IPS-NIHi11 (cell line): ENCODE measurements around the gene TGFBR1.
"Not testable (repeated sequence)": the region's sequence is repeated elsewhere in the genome, so short reads cannot be mapped to it uniquely, and the experiment has no call there.

Experiments
- DNase-seq: peaks from one replicate; pipeline ENCODE4 v3.0.0; 2012; ENCODE audit warnings: mixed read lengths, low spot score

TGFBR1 gene

GRCh38 chr9:99076030-99076429 lies 28.9 kb upstream of the TGFBR1 start:
- no peak for DNase-seq

- DNase-seq, result no peak
Measured at GRCh38 chr9:99076483-99077171, 28.3 kb upstream of the TGFBR1 start.

DNA sequence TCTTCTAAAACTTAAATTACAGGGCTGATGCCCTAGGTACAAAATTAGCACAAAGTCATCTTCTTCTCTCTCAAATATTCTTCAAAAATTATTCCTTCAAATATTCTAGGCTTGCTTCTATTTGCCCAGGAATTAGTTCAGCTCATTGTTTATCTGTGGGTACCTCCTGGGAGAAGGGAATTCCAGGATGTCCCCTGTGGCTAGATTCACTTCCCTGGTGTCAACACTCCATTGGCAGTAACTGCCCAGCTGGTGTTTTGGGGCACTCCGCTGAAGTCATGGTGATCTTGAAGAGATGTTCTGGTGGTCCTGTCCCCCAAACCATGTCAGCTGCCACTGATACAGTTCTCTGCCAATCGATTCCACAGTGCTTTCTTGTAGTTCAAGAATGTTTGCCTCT lies 26.2 kb upstream of the TGFBR1 start:
- DNase-seq, result no peak

DNA sequence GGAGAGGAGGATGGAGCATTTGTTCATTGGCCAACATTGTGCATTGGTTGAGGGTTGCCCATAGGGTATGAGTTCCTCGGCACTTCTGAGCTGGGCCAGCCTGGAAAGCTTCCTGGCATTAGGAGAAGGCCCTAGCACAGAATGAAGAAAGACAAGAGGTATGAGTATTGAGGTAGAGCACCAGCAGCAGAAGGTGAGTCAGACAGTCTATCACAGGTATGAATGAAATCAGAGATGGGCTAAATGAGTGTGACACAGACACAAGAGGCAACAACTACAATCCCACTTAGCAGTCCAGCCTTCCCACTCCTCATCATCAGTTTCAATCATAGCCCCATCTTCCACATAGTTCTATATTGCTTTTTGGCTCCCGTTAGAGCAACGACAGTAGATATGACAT lies 25.4 kb upstream of the TGFBR1 start:
- DNase-seq, result no peak

DNA sequence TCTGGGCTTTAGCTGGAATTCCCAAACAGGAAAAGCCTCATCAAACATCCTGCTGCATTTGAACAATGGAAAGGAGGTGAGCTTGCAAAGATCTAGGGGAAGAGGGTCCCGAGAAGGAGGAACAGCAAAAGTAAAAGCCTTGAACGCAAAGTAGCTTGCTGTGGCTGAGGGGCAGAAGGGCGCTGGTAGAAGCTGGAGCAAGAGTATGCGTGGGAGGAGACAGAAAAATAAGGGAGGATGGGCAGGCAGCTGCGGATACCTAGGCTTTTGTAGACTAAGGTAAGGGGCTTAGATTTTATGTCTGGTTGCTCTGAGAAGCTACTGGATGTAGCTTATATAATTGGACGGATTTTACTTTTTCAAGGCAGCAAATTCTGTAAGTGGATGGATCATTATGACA lies 21.9 kb upstream of the TGFBR1 start:
- no peak for DNase-seq

- no peak for DNase-seq
Measured at GRCh38 chr9:99085949-99086948, 18.7 kb upstream of the TGFBR1 start.

- no peak for DNase-seq
Measured at GRCh38 chr9:99087462-99087861, 17.5 kb upstream of the TGFBR1 start.

GRCh38 chr9:99090336-99091130 lies 14.4 kb upstream of the TGFBR1 start:
- no peak for DNase-seq

GRCh38 chr9:99092643-99093491 lies 12.0 kb upstream of the TGFBR1 start:
- DNase-seq, result no peak

- no peak for DNase-seq
Measured at GRCh38 chr9:99093492-99093791, 11.5 kb upstream of the TGFBR1 start.

DNA sequence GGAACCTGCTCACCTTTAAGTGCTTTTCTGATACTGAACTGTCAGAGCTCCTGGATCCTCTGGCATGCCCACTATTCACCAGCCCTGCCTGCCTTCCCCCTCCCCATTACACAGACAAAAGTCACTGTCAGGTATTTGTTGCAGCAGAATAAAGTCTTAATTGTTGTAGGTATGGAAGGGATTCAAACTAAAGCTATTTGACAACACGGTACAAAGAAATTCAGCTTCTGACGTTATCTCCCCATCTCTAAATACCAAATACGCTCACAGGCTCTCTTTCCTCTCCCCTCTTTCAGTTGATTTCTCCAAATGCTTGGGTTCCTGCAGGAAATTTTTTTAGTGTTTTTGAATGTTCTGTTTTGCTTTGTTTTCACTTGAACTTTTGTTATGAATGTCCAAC lies 9.3 kb upstream of the TGFBR1 start:
- DNase-seq, result no peak

DNA sequence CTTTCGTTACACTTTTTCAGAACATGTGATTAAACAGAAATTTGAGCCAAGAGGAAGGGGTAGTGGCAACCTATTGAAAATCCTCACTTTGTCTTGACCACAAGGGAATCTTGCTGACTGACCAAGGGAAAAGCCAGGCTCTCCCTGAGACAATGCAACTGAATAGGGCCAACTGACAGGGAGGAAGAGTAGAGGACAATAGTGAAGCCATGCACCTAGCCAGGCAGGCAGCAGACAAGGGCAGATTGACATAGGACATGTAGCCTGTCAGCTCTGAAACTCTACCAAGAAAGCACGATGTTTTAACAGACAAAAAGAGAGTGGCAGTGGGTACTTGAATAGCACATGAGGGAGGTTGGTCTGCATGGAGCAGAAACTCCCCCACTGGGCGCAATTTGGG lies 8.5 kb upstream of the TGFBR1 start:
- no peak for DNase-seq

DNA sequence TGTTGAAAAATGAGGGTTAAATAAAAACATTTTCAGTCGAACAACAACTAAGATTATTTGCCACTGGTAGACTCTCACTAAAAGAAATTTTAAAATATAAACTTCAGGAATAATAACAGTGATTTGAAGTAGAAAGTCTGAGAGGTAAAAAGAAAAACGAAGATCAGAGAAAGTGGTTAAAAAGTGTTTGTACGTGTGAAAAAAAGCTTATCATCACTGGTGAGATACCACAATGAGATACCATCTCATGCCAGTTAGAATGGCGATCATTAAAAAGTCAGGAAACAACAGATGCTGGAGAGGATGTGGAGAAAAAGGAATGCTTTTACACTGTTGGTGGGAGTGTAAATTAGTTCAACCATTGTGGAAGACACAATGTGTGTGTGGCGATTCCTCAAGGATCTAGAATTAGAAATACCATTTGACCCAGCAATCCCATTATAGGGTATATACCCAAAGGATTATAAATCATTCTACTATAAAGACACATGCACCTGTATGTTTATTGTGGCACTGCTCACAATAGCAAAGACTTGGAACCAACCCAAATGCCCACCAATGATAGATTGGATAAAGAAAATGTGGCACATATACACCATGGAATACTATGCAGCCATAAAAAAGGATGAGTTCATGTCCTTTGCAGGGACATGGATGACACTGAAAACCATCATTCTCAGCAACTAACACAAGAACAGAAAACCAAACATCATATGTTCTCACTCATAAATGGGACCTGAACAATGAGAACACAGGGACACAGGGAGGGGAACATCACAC lies 4.9 kb upstream of the TGFBR1 start:
- not testable (repeated sequence) for DNase-seq

DNA sequence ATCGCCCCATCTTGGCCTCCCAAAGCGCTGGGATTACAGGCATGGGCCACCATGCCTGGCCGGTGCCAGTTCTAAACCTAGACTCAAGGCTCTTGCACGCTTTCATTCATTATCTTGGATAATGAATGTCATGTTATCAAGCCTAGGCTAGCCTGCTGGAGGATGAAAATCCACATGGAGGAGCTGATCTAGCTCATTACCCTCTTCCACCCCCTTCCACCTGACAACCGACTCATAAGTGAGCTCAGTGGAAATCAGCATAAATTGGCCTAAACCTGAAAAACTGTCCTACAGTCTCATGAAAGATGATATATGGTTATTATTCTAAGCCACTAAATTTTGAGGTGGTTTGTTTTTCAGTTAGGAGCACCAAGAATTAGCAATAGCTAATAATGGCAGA lies 3.6 kb upstream of the TGFBR1 start:
- no peak for DNase-seq

GRCh38 chr9:99101812-99102211 lies 3.1 kb upstream of the TGFBR1 start:
- no peak for DNase-seq

DNA sequence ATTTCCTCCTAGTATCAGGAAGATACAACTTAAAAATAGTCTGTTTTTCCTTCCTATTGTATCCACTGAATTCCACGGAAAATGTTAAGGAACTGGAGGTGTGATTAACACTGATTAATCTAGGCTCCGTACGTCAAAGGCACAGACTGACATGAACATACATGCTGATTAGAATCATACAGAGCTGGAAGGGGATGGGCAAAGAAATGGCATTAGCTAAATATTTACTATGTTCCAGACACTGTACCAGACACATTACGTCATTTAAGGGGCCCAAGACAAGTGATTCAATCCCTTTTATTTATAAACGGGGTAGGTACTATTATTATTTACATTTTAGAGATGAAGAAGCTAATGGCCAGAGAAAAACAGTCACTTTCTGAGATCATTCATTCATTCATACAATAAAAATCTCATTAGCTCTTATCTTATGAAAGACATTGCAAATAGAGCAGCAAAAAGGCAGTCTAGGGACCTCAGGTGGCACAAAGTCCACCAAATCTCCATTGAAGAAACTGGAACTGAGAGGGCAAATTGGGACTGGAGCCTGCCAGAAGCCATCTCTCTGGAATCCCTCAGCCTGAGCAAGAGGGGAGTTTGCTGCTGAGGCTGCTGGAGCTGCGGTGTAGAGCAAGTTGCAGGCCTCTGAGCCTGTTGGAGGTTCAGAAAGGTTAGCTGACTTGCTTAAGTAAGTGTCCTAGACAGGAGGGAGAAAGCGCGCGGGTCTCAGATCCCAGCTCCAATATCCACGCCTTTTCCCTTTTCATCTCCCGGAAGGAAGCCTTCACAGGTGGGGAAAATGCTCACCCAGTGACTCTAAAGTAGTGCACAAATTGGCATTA lies 1.6 kb upstream of the TGFBR1 start:
- DNase-seq, result no peak

DNA sequence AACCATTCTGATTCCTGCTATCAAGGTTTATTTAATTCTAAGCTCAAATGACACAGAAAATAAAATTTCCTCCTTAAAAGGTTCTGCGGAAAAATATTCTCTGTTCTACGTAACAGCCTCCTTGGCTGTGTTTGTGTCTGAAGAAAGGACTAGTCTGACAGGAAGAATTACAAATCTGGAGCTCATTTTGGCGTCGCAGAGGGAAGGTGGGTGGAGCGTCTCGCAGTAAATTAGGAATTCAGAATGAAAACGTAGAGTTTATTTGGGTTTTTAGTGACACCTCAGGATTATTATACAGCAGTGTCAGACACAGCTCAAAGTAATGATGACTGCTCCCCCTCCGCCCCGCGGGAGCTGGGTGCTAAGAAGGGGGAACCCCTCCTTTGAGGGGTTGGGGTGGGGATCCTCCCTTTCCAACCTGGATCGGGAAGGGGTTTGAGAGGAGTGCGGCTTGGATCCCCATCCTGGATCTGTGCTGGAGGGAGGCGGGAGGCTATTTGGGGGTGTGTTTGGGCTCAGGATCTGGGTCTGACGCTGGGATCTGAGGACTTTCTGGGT lies 933 bp upstream of the TGFBR1 start:
- DNase-seq, result peak; percentile 54

- peak; percentile 83 for DNase-seq
Measured at GRCh38 chr9:99105152-99106043, 485 bp downstream of the TGFBR1 start.

- no peak for DNase-seq
Measured at GRCh38 chr9:99106044-99106375, 1.1 kb downstream of the TGFBR1 start.
